ENCODE results near the gene DRD2. TPM values are rescaled to one million over a fixed set of nuclear protein-coding genes. Genes with fewer than 3 reads are reported as not detected.

Gene DRD2
- total RNA-seq, 1 donor from 2014 or later, result not detected

DNA sequence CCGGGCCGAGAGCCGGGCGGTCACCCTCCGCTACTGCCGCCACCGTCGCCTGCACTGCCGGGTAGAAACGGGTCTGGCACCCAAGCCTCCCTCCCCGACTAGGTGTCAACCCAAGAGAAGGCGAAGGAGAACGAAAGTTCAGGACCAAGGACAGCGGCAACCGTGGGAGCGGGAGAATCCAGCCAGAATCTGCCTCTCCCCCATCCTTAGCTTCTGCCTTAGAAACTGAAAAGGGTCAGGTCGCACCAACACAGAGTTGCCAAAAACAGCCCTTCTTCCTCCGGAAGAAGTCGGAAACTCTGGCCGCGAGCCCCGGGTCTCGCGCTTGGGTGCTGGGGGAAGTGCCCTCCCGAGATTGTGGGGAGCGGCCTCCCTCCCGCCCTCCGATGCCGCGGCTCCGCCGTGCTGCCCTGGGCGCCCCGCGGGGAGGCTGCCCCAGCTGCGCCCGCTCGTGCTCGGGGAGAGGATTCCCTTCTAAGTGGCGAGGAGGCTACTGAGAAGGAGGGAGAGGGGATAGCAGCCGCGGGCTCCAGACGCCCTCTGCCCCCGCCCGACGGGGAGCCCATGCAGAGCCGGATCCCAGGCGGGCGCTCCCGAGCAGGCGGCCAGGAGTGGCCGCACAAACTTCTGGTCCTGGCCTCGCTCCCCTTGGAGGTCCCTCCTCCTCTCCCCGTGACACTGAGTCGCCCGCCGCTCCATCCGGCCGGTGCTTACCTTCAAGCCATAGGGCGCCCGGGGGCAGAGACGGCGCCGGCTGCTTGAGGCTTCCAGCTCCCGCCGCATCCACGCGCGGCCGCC lies 637 bp downstream of the DRD2 start:
- peaks cover 11% of the 10 kb centered on the region for H3K4me1 Mint-ChIP-seq (ENCODE audit: low read depth)
- H3K27ac Mint-ChIP-seq (ENCODE audit: unreplicated experiment), result no peak overlapping the region
- DNase-seq (ENCODE audit: low spot score), result no peak
- TF ChIP-seq, protein P1, sequence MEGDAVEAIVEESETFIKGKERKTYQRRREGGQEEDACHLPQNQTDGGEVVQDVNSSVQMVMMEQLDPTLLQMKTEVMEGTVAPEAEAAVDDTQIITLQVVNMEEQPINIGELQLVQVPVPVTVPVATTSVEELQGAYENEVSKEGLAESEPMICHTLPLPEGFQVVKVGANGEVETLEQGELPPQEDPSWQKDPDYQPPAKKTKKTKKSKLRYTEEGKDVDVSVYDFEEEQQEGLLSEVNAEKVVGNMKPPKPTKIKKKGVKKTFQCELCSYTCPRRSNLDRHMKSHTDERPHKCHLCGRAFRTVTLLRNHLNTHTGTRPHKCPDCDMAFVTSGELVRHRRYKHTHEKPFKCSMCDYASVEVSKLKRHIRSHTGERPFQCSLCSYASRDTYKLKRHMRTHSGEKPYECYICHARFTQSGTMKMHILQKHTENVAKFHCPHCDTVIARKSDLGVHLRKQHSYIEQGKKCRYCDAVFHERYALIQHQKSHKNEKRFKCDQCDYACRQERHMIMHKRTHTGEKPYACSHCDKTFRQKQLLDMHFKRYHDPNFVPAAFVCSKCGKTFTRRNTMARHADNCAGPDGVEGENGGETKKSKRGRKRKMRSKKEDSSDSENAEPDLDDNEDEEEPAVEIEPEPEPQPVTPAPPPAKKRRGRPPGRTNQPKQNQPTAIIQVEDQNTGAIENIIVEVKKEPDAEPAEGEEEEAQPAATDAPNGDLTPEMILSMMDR (IDR thresholded peaks at IDR 0.05), result no peak
- peaks cover 67% of the 10 kb centered on the region for H3K27me3 Mint-ChIP-seq (ENCODE audit: low read depth)
- H3K4me3 Mint-ChIP-seq (ENCODE audit: unreplicated experiment), result peak overlapping the region; percentile 23
- no peaks in the 10 kb centered on the region for H3K36me3 Mint-ChIP-seq (ENCODE audit: low read depth)
- H3K9me3 Mint-ChIP-seq (ENCODE audit: low read depth), result no peaks in the 10 kb centered on the region

DNA sequence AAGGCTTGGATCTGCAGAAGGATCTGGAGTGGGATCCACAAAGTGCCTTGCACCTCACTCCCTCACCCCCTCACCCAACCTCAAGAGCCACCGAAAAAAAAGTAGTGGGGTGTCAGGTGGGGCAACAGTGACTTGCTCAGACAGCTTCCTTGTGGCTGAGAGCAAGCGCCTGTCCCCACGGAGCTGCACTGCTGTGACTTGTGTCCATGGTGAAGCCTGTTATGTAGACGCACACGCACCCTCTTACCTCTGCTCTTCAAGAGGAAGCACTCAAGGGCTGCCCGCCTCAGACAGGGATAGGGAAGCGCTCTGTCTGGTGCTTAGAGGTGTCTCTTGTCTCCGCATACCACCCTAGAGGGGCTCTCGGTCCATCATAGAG lies 1.2 kb downstream of the DRD2 start:
- no peak overlapping the region for H3K4me3 Mint-ChIP-seq (ENCODE audit: unreplicated experiment)

DNA sequence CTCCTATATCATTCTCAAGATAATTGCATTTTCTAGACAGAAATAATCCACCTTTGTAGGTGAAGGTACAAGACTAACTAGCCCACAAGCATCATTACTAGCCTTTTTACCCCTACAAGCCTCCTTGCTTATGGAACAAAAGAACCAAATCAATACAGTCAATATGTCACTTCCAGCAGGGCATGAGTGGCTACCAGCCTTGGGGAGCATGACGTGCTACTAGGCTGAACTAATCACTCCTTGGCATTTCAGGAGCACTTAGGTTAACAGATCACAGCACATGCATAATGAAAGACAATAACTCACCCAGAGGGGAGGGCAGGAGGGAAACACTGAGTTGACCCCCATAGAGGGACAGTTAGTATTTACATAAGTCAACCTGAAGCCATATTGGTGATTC lies 2.7 kb downstream of the DRD2 start:
- H3K4me1 Mint-ChIP-seq (ENCODE audit: low read depth), result peaks cover 11% of the 10 kb centered on the region
- no peaks in the 10 kb centered on the region for H3K9me3 Mint-ChIP-seq (ENCODE audit: low read depth)
- DNase-seq (ENCODE audit: low spot score), result no peak
- H3K27ac Mint-ChIP-seq (ENCODE audit: unreplicated experiment), result no peak overlapping the region
- TF ChIP-seq, protein P1 (IDR thresholded peaks at IDR 0.05), result no peak
- no peak overlapping the region for H3K4me3 Mint-ChIP-seq (ENCODE audit: unreplicated experiment)
- H3K27me3 Mint-ChIP-seq (ENCODE audit: low read depth), result peaks cover 53% of the 10 kb centered on the region
- no peaks in the 10 kb centered on the region for H3K36me3 Mint-ChIP-seq (ENCODE audit: low read depth)

More for the DNA sequence above, 1.2 kb downstream of the DRD2 start:
- no peak overlapping the region for H3K27ac Mint-ChIP-seq (ENCODE audit: unreplicated experiment)
- no peak for DNase-seq (ENCODE audit: low spot score)
- H3K9me3 Mint-ChIP-seq (ENCODE audit: low read depth), result no peaks in the 10 kb centered on the region
- H3K36me3 Mint-ChIP-seq (ENCODE audit: low read depth), result no peaks in the 10 kb centered on the region
- TF ChIP-seq, protein P1 (IDR thresholded peaks at IDR 0.05), result no peak
- peaks cover 11% of the 10 kb centered on the region for H3K4me1 Mint-ChIP-seq (ENCODE audit: low read depth)
- H3K27me3 Mint-ChIP-seq (ENCODE audit: low read depth), result peaks cover 65% of the 10 kb centered on the region

DNA sequence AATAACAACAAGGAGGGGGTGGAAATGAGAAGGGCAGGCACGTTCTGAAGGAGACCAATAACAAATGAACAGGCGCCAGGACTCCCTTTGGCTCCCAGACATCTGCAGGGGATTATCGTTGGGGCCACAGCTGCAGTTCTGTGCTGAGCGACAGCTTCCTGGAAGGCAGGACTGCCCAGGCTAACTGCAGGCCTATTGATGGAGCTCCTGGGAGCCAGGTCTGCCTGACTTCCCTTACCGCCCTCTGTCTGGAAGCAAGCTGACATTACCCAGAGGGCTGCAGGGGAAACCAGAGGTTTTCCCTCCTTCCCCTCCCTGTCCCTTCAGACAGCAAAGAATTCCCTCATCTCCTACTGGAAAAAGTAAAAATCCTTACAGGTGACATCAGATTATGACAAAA lies 5.0 kb downstream of the DRD2 start:
- H3K4me1 Mint-ChIP-seq (ENCODE audit: low read depth), result peaks cover 4% of the 10 kb centered on the region
- TF ChIP-seq, protein P1 (IDR thresholded peaks at IDR 0.05), result no peak
- peaks cover 54% of the 10 kb centered on the region for H3K27me3 Mint-ChIP-seq (ENCODE audit: low read depth)
- H3K36me3 Mint-ChIP-seq (ENCODE audit: low read depth), result no peaks in the 10 kb centered on the region
- H3K27ac Mint-ChIP-seq (ENCODE audit: unreplicated experiment), result no peak overlapping the region
- DNase-seq (ENCODE audit: low spot score), result no peak
- no peak overlapping the region for H3K4me3 Mint-ChIP-seq (ENCODE audit: unreplicated experiment)
- H3K9me3 Mint-ChIP-seq (ENCODE audit: low read depth), result no peaks in the 10 kb centered on the region

DNA sequence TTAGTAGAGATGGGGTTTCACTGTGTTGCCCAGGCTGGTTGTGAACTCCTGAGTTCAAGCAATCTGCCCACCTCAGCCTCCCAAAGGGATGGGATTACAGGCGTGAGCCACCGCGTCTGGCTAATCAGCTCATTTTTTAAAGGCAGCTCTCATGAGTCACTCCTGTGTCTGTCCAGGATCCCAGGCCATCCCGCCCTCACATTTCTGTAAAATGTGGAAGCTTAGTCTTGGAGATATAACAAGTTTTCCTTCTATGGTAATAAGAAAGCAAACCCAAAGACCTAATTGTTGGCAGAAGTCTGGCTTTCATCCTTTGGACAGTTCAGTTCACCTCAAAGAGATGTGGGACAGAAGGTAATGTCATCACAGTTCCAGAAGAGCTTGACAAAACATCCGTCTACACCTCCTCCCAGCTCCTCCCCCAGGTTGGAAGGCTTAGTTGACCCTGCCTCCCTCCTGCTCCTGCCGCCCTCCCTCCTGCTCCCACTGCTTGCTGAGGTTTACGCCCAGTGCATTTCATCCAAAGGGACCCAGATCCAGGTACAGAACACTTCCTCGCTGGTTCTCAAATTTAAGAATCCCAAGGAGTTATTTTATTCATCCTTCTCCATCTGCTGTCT lies 6.4 kb downstream of the DRD2 start:
- Mint-ChIP-seq H3K9me3 (ENCODE audit: low read depth) (no peaks in the 10 kb centered on the region), H3K4me3 (ENCODE audit: unreplicated experiment) (no peak overlapping the region), H3K27me3 (ENCODE audit: low read depth) (peaks cover 61% of the 10 kb centered on the region), H3K27ac (ENCODE audit: unreplicated experiment) (no peak overlapping the region), H3K36me3 (ENCODE audit: low read depth) (no peaks in the 10 kb centered on the region), H3K4me1 (ENCODE audit: low read depth) (no peaks in the 10 kb centered on the region)
- DNase-seq (ENCODE audit: low spot score), result no peak
- TF ChIP-seq, protein P1 (IDR thresholded peaks at IDR 0.05), result no peak
